GM19023 (cell line): ENCODE results near the gene SEL1L3.

Experiments used
- ATAC-seq: cut with Tn5 transposase; IDR thresholded peaks from one replicate; pipeline ENCODE4 v1.9.1; 2021; ENCODE audit warnings: mild to moderate bottlenecking, moderate library complexity; ENCODE audit not compliant: unreplicated experiment

The SEL1L3 gene

GRCh38 chr4:25857403-25857802, 5.4 kb downstream of the SEL1L3 start:
- ATAC-seq = no peak

DNA sequence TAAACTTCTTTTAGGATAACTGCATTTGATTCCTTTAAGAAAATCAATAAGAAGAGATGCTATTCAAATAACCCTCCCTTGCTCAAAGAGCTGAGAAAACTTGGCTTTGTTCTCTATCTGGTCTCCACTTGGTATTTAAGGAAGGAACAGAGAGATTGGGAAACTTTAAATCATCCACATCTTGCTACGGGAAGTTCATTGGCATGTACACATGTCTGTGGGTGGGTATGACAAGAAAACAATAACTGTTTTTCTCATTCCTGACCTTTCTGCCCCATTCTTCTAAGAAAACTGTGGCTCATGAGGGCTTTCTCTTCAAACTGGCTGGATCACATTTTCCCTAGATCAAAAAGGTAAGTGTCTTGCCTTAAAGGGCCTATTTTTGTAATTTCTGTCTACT, 6.0 kb downstream of the SEL1L3 start:
- no peak for ATAC-seq

DNA sequence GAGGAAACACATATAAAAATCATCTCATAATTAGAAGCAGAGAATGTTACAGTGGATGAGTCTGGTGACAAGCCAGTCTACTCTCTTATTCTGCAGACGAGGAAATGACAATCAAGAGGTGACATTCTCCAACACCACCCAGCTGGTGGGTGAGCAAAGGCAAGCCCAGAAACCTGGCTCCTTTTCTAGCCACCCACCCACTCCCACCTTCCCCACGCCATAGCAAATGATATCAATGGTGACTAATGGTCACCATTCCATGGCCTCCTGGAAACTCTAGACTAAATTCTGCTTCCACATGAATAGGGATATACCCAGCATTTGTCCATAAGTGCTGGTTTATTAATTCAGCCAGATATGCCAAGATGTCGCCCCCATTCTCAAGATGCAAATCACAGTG, 10.7 kb downstream of the SEL1L3 start:
- ATAC-seq = no peak

DNA sequence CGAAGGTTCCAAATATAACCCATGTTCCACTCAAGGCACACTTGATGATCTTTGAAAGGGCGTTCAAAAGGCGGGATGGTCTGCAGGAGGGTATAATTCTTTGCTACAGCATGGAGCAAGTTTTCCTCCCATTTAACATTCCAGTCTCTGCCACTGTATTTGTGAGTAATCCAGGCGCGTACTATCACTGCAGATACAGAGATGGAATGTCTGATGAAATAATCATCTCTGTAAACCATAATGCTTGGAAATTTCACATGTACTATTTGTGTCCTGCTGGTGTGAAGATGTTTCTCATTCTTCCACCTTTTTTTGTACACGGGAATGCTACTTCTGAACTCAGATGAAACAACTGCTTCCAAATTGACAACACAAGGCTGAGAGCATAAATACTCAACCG, 15.5 kb downstream of the SEL1L3 start:
- no peak for ATAC-seq

DNA sequence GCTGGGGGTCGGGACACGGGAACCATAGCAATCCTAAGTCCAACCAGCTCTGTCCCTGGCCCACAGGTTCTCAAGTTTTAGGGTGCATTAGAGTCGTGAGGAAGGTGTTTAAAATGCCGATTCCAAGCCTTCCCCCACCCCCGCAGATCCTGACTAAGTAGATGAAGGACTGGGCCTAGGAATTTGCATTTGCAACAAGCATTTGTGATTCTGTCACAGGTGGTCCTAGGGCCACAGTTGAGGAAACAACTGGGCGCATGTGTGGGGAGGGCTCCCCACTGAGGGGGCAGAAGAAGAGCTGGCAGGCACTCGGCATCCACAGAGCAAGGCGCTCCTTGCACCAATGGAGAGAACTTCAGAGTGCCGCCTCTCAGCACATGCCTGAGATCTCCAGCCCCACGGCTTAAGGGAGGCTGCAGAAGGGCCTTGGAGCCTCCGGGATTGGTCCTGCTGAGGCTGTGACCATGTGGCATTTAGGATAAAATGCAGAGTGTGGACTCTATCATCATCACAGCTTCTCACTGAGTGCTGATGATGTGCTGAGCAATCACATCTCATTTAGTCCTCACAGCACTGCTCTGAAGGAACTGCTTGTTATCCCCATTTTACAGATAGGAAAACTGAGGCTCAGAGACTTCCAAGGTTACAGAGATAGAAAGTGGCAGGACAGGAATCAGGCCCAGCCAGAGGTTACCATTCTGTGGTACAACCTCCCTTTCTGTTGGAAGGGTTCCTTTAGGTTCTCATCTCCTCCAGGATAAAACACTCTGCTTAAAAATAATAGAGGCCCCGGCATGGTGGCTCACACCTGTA, 16.7 kb downstream of the SEL1L3 start:
- ATAC-seq = no peak

- no peak for ATAC-seq
Observed at GRCh38 chr4:25844961-25845712, 17.7 kb downstream of the SEL1L3 start.

- peak; percentile 53 for ATAC-seq
Observed at GRCh38 chr4:25843340-25844097, 19.3 kb downstream of the SEL1L3 start.

GRCh38 chr4:25842229-25842845, 20.5 kb downstream of the SEL1L3 start:
- ATAC-seq = peak; percentile 47

DNA sequence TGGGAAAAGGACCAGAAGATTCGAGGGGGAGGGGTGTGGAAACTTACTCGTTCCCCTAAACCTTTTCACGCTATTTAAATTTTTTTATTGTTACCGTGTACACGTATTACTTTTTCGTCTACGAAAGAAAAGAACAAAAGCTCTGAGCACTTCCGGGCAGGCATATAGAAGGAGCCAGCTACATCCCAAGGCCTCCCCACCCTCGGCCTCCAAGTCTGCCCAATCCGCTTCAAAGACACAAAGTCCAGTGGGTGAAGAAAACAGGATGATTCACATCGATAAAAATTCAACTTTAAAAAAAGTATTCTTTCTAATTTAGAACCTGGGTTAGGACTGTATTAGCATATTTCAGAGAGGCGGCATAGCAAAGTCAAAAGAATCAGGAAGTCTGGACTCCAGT, 23.1 kb downstream of the SEL1L3 start:
- no peak for ATAC-seq

DNA sequence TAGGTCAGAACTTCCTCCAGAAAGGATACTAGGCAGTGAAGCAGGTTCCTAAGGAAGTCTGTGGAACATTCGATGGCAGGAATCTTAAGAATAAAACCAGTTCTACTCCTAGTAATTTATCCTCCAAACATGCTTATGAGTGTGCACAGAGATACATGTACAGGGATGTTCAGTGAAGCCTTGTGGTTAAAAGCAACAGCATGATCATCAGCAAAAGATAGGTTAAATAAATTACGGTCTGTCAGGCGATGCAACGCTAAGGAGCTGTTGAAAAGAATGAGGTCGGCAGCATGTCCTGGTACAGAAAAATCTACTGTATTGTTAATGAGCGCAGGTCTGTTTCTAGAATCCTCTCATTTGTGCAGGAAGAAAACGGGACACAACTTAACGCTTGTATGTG, 23.6 kb downstream of the SEL1L3 start:
- ATAC-seq = no peak

DNA sequence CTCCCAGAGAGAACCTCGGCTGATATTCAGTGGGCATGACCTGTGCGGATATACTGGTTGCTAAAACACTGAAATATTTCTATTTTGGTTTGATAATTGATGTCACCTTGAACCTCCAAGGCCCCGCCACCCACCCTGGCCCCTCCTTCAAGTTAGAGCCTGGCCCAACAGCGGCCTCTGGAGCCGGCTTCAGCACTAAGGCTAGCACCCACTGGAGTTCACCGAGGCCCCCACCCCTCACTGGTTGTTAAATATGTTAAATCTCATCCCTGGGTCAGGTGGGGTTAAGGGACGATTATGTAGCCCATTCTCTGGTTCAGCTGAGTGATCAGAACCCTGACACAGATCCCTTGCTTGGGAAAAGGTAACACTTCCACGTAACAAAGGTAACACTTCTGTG, 24.3 kb downstream of the SEL1L3 start:
- no peak for ATAC-seq

DNA sequence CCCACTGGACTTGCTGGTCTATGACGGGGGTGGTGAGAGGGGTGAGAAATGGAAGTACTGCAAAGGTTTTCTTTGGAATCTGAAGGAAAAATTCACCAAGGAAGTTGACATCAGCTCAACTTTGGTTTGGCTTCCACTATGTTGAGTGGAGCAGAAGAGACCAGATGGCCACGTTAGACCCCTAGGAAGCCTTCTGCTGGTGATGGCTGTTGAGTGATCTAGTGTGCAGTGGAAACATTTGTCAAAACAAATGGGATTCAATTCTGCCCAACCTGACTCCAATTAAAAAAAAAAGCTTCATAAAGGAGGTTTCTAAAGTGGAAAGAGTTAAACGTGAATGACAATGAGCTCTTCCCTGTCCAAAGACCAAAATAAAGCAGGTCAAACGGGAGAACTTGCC, 25.7 kb downstream of the SEL1L3 start:
- no peak for ATAC-seq

DNA sequence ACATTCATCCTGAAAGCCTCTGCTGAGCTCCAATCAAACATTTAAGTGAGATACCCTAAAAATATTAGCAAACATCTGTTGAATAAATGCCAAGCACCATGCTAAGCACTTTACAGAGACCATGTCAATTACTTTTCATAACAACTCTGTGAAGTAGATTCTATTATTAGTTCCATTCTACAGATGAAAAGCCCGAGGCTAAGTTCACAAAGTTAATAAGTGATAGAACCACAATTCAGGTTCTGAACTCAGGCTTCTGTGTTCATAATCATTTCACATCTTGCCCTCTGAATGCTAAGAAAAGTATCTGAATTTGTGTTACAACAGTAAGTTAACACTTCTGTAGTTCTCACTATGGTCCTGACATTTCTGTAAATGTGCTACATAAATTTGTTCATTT, 27.4 kb downstream of the SEL1L3 start:
- no peak for ATAC-seq

GRCh38 chr4:25834411-25835107, 28.2 kb downstream of the SEL1L3 start:
- no peak for ATAC-seq

DNA sequence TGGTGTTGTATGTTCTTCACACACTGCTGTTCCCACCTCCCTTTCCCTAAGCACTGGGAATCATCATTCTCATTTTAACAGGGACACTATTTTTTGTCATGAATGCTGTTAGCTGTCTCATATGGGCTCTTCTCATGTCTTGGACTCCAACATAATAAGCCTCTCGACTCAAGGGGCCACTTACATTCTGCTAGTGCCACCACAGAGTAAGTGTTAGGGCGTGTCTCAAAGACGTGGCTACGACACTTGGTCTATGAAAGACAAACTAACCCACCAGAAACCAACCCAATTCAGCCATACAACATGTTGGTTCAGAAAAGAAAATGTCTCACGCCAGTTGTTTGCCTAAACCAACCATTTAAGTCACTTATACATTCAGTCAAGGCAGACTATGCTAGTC, 32.2 kb downstream of the SEL1L3 start:
- no peak for ATAC-seq

DNA sequence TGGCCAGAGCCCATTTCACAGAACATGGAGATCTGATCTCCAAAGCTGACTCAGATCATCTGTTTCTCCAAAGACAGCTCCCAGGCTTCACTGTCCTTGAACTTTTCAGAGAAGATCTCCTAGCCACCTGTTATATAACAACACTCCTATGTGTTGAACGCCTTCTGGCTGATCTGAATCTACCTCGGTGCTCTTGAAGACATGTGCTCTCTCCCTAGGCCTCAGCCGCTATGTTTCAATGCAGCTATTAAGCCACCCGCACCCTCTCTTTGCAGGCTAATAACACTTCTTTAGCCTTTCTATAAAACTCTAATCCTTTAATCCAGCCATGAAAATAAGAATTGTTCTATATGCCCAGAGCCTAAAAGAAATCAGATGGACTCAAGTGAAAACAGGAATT, 34.9 kb downstream of the SEL1L3 start:
- ATAC-seq = no peak

GRCh38 chr4:25827373-25827772, 35.4 kb downstream of the SEL1L3 start:
- ATAC-seq = no peak

DNA sequence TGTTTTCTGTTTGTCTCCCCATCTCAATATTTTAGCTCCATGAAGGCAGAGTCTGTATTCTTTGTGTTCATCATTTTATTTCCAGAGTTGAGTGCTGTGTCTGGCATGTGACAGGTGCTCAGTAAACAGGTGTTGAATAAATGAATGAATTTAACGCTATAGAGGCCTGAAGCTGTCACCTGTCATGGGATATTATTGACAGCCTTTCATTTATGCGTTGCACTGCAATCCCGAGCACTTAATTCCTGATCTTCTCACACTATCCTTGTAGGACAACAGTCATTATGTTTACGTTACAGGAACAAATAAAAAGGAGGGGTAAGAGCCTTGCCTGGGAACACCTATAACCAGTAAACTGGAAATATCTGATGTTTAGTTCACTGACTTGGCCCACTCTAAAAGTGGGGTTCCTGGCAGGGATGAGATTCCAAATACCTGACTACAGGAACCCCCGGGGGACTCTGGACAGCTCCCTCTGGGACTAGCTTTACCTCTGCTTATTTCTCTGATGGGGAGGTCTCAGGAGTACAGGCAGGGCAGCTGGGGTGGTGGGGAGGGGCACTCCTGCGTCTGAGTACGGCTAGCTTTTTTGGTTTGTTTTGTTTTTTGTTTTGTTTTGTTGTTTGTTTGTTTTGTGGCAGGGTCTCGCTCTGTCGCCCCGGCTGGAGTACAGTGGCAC, 36.6 kb downstream of the SEL1L3 start:
- no peak for ATAC-seq

DNA sequence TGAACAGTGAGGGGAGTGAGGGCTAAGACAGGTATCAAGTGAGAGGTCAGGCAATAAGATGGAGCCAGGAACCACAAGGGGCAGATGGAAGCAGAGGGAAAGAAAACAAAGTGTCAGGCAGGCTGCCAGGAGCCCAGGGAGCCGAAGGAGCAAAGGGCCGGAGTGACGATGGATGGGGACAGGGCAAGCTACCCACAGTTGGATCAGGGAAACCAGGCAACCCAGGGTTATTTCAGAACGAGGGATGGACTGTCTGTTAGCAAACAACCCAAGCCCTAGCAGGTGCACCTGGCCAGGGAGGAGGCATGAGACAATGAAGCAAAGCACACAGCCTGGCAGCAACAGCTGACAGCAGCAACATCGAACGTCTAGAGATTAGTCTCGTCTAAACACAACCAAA, 39.2 kb downstream of the SEL1L3 start:
- ATAC-seq = no peak

GRCh38 chr4:25821899-25822298, 40.9 kb downstream of the SEL1L3 start:
- ATAC-seq = no peak
